ENCODE measurements around the gene RAB19. TPM values are rescaled to one million over a fixed set of nuclear protein-coding genes. Genes with fewer than 3 reads are reported as not detected.
"Not testable (repeated sequence)": the region's sequence is repeated elsewhere in the genome, so short reads cannot be mapped to it uniquely, and the experiment has no call there.

Gene RAB19
- total RNA-seq, 2 experiments from 2014 or later, result 4.6 to 5.2 TPM

- CTCF ChIA-PET, result interaction anchor here (1.8 kb wide), 1 partner anchor 39 kb away, joined by 10 read pairs; no protein-coding TSS in a partner anchor
- Mint-ChIP-seq H3K36me3 (ENCODE audit: low read depth) (peaks cover 2% of the 10 kb centered on the region), H3K9me3 (no peaks in the 10 kb centered on the region), H3K4me1 (ENCODE audit: low read depth) (peaks cover 27% of the 10 kb centered on the region), H3K27me3 (ENCODE audit: low read depth) (no peaks in the 10 kb centered on the region), H3K4me3 (peak overlapping the region; percentile 82), H3K27ac (peak overlapping the region; percentile 86)
- intact Hi-C loops (cut with micrococcal nuclease), result loop anchor here (1.0 to 5.0 kb wide), 7 partner anchors 38 to 722 kb away; partner anchors contain the start of genes BRAF, MRPS33 and PARP12
- DNase-seq, result no peak
Measured at GRCh38 chr7:140404565-140405065, 757 bp downstream of the RAB19 start.

- Mint-ChIP-seq H3K4me3 (no peak overlapping the region), H3K27me3 (ENCODE audit: low read depth) (no peaks in the 10 kb centered on the region), H3K9me3 (no peaks in the 10 kb centered on the region), H3K36me3 (ENCODE audit: low read depth) (peaks cover 5% of the 10 kb centered on the region), H3K4me1 (ENCODE audit: low read depth) (peaks cover 4% of the 10 kb centered on the region), H3K27ac (no peak overlapping the region)
- intact Hi-C loops (cut with micrococcal nuclease), result no loop called here
- no peak for DNase-seq
- CTCF ChIA-PET, result no interaction called here
Measured at GRCh38 chr7:140415361-140415760, 11.5 kb downstream of the RAB19 start.

- H3K9me3 Mint-ChIP-seq; H3K4me1 Mint-ChIP-seq (ENCODE audit: low read depth); H3K27me3 Mint-ChIP-seq (ENCODE audit: low read depth); H3K36me3 Mint-ChIP-seq (ENCODE audit: low read depth); H3K27ac Mint-ChIP-seq; DNase-seq; intact Hi-C loops (cut with micrococcal nuclease); CTCF ChIA-PET; H3K4me3 Mint-ChIP-seq: not testable (repeated sequence)
Measured at GRCh38 chr7:140415816-140416215, 12.0 kb downstream of the RAB19 start.

GRCh38 chr7:140416560-140416959, 12.7 kb downstream of the RAB19 start:
- intact Hi-C loops (cut with micrococcal nuclease), result no loop called here
- Mint-ChIP-seq H3K9me3 (no peaks in the 10 kb centered on the region), H3K27me3 (ENCODE audit: low read depth) (no peaks in the 10 kb centered on the region), H3K4me1 (ENCODE audit: low read depth) (peaks cover 4% of the 10 kb centered on the region), H3K27ac (no peak overlapping the region), H3K4me3 (no peak overlapping the region), H3K36me3 (ENCODE audit: low read depth) (peaks cover 3% of the 10 kb centered on the region)
- CTCF ChIA-PET, result interaction anchor here (0.8 to 2.0 kb wide), 2 partner anchors 27 to 113 kb away, joined by 3 to 8 read pairs; no protein-coding TSS in a partner anchor
- no peak for DNase-seq

- intact Hi-C loops (cut with micrococcal nuclease), result no loop called here
- Mint-ChIP-seq H3K36me3 (ENCODE audit: low read depth) (peaks cover 2% of the 10 kb centered on the region), H3K27me3 (ENCODE audit: low read depth) (no peaks in the 10 kb centered on the region), H3K27ac (no peak overlapping the region), H3K9me3 (no peaks in the 10 kb centered on the region), H3K4me3 (no peak overlapping the region), H3K4me1 (ENCODE audit: low read depth) (peaks cover 4% of the 10 kb centered on the region)
- DNase-seq, result no peak
- CTCF ChIA-PET, result interaction anchor here (0.8 to 2.0 kb wide), 4 partner anchors 26 to 225 kb away, joined by 3 to 8 read pairs (median 3); no protein-coding TSS in a partner anchor
Measured at GRCh38 chr7:140417456-140418155, 13.7 kb downstream of the RAB19 start.

GRCh38 chr7:140418156-140418472, 14.3 kb downstream of the RAB19 start:
- H3K27me3 Mint-ChIP-seq (ENCODE audit: low read depth); H3K9me3 Mint-ChIP-seq; H3K4me3 Mint-ChIP-seq; H3K36me3 Mint-ChIP-seq (ENCODE audit: low read depth); H3K27ac Mint-ChIP-seq; DNase-seq; H3K4me1 Mint-ChIP-seq (ENCODE audit: low read depth); intact Hi-C loops (cut with micrococcal nuclease): not testable (repeated sequence)
- CTCF ChIA-PET, result interaction anchor here (1.1 to 2.0 kb wide), 3 partner anchors 26 to 224 kb away, joined by 3 to 8 read pairs (median 3); no protein-coding TSS in a partner anchor

- CTCF ChIA-PET, result interaction anchor here (0.6 to 2.0 kb wide), 4 partner anchors 25 to 403 kb away, joined by 3 to 8 read pairs (median 4); no protein-coding TSS in a partner anchor
- Mint-ChIP-seq H3K9me3 (no peaks in the 10 kb centered on the region), H3K27ac (no peak overlapping the region), H3K4me3 (no peak overlapping the region), H3K4me1 (ENCODE audit: low read depth) (peaks cover 4% of the 10 kb centered on the region), H3K36me3 (ENCODE audit: low read depth) (no peaks in the 10 kb centered on the region), H3K27me3 (ENCODE audit: low read depth) (no peaks in the 10 kb centered on the region)
- DNase-seq, result no peak
- intact Hi-C loops (cut with micrococcal nuclease), result no loop called here
Measured at GRCh38 chr7:140418653-140419052, 14.8 kb downstream of the RAB19 start.

GRCh38 chr7:140421521-140421920, 17.7 kb downstream of the RAB19 start:
- peaks cover 4% of the 10 kb centered on the region for H3K4me1 Mint-ChIP-seq (ENCODE audit: low read depth)
- DNase-seq, result no peak
- no peaks in the 10 kb centered on the region for H3K27me3 Mint-ChIP-seq (ENCODE audit: low read depth)
- H3K9me3 Mint-ChIP-seq, result no peaks in the 10 kb centered on the region
- CTCF ChIA-PET, result no interaction called here
- intact Hi-C loops (cut with micrococcal nuclease), result no loop called here
- no peak overlapping the region for H3K27ac Mint-ChIP-seq
- no peak overlapping the region for H3K4me3 Mint-ChIP-seq
- no peaks in the 10 kb centered on the region for H3K36me3 Mint-ChIP-seq (ENCODE audit: low read depth)

GRCh38 chr7:140423501-140423900, 19.6 kb downstream of the RAB19 start:
- CTCF ChIA-PET, result no interaction called here
- H3K27me3 Mint-ChIP-seq (ENCODE audit: low read depth), result no peaks in the 10 kb centered on the region
- no peaks in the 10 kb centered on the region for H3K36me3 Mint-ChIP-seq (ENCODE audit: low read depth)
- H3K27ac Mint-ChIP-seq, result no peak overlapping the region
- H3K9me3 Mint-ChIP-seq, result no peaks in the 10 kb centered on the region
- DNase-seq, result no peak
- no peak overlapping the region for H3K4me3 Mint-ChIP-seq
- H3K4me1 Mint-ChIP-seq (ENCODE audit: low read depth), result no peaks in the 10 kb centered on the region
- intact Hi-C loops (cut with micrococcal nuclease), result no loop called here

GRCh38 chr7:140425718-140426117, 21.9 kb downstream of the RAB19 start:
- CTCF ChIA-PET, result no interaction called here
- no peak for DNase-seq
- no peaks in the 10 kb centered on the region for H3K4me1 Mint-ChIP-seq (ENCODE audit: low read depth)
- no peaks in the 10 kb centered on the region for H3K36me3 Mint-ChIP-seq (ENCODE audit: low read depth)
- H3K4me3 Mint-ChIP-seq, result no peak overlapping the region
- no peak overlapping the region for H3K27ac Mint-ChIP-seq
- H3K9me3 Mint-ChIP-seq, result no peaks in the 10 kb centered on the region
- intact Hi-C loops (cut with micrococcal nuclease), result no loop called here
- no peaks in the 10 kb centered on the region for H3K27me3 Mint-ChIP-seq (ENCODE audit: low read depth)

- H3K4me3 Mint-ChIP-seq, result no peak overlapping the region
- H3K27ac Mint-ChIP-seq, result no peak overlapping the region
- CTCF ChIA-PET, result no interaction called here
Measured at GRCh38 chr7:140426130-140426529, 22.3 kb downstream of the RAB19 start.

GRCh38 chr7:140433396-140433795, 29.5 kb downstream of the RAB19 start:
- intact Hi-C loops (cut with micrococcal nuclease), result no loop called here
- Mint-ChIP-seq H3K4me1 (ENCODE audit: low read depth) (no peaks in the 10 kb centered on the region), H3K4me3 (no peak overlapping the region), H3K27ac (no peak overlapping the region), H3K27me3 (ENCODE audit: low read depth) (no peaks in the 10 kb centered on the region), H3K9me3 (no peaks in the 10 kb centered on the region), H3K36me3 (ENCODE audit: low read depth) (no peaks in the 10 kb centered on the region)
- CTCF ChIA-PET, result no interaction called here
- DNase-seq, result no peak

More at GRCh38 chr7:140426130-140426529, 22.3 kb downstream of the RAB19 start:
- H3K9me3 Mint-ChIP-seq, result no peaks in the 10 kb centered on the region
- no peaks in the 10 kb centered on the region for H3K4me1 Mint-ChIP-seq (ENCODE audit: low read depth)
- H3K27me3 Mint-ChIP-seq (ENCODE audit: low read depth), result no peaks in the 10 kb centered on the region
- intact Hi-C loops (cut with micrococcal nuclease), result no loop called here
- H3K36me3 Mint-ChIP-seq (ENCODE audit: low read depth), result no peaks in the 10 kb centered on the region
- no peak for DNase-seq

- DNase-seq, result no peak
- CTCF ChIA-PET, result no interaction called here
- Mint-ChIP-seq H3K36me3 (ENCODE audit: low read depth) (no peaks in the 10 kb centered on the region), H3K4me3 (no peak overlapping the region), H3K27me3 (ENCODE audit: low read depth) (no peaks in the 10 kb centered on the region), H3K4me1 (ENCODE audit: low read depth) (peaks cover 7% of the 10 kb centered on the region), H3K27ac (no peak overlapping the region), H3K9me3 (no peaks in the 10 kb centered on the region)
- intact Hi-C loops (cut with micrococcal nuclease), result no loop called here
Measured at GRCh38 chr7:140435252-140435895, 31.5 kb downstream of the RAB19 start.

Data from activated naive CD4-positive, alpha-beta T cell treated with anti-CD3 and anti-CD28 coated beads for 36 hours (primary cell).